ENCODE results near the gene PEMT. TPM values are rescaled to one million over a fixed set of nuclear protein-coding genes. Genes with fewer than 3 reads are reported as not detected.
A peak's percentile ranks its signal among the peaks of the same experiment; 100 is the strongest.

Gene PEMT
- total RNA-seq, 1 experiment from 2014 or later, result 53.1 TPM

- Mint-ChIP-seq H3K27ac (peak overlapping the region; percentile 79), H3K9me3 (no peaks in the 10 kb centered on the region), H3K4me1 (peaks cover 5% of the 10 kb centered on the region; the same call in 1 of the 2 replicates), H3K36me3 (no peaks in the 10 kb centered on the region), H3K27me3 (ENCODE audit: low read depth) (no peaks in the 10 kb centered on the region), H3K4me3 (no peak overlapping the region)
- ChIA-PET POLR2A (no interaction called here), CTCF (no interaction called here)
- TF ChIP-seq ZNF232 (CRISPR knock-in tag; IDR thresholded peaks at IDR 0.05) (no peak), ATF1 (CRISPR knock-in tag; IDR thresholded peaks at IDR 0.05) (no peak), E2F1 (CRISPR knock-in tag; IDR thresholded peaks at IDR 0.05) (no peak), CDX4 (CRISPR knock-in tag; IDR thresholded peaks at IDR 0.05; ENCODE audit: borderline replicate concordance) (no peak), JUN (CRISPR knock-in tag; IDR thresholded peaks at IDR 0.05) (no peak), SOX15 (CRISPR knock-in tag; IDR thresholded peaks at IDR 0.05) (no peak), ERG (CRISPR knock-in tag; IDR thresholded peaks at IDR 0.05) (no peak), GABPB1 (CRISPR knock-in tag; IDR thresholded peaks at IDR 0.05) (no peak), ZNF423 (CRISPR knock-in tag; IDR thresholded peaks at IDR 0.05) (no peak), ZNF512 (CRISPR knock-in tag; IDR thresholded peaks at IDR 0.05; ENCODE audit: borderline replicate concordance) (no peak), IRF2 (CRISPR knock-in tag; IDR thresholded peaks at IDR 0.05; ENCODE audit: borderline replicate concordance, low read depth) (no peak), NR3C1 (CRISPR knock-in tag; conservative IDR thresholded peaks at IDR 0.05; ENCODE audit: low read depth) (no peak), CREM (CRISPR knock-in tag; IDR thresholded peaks at IDR 0.05) (no peak), HMGA2 (CRISPR knock-in tag; IDR thresholded peaks at IDR 0.05) (no peak)
- TF ChIP-seq, protein P1, sequence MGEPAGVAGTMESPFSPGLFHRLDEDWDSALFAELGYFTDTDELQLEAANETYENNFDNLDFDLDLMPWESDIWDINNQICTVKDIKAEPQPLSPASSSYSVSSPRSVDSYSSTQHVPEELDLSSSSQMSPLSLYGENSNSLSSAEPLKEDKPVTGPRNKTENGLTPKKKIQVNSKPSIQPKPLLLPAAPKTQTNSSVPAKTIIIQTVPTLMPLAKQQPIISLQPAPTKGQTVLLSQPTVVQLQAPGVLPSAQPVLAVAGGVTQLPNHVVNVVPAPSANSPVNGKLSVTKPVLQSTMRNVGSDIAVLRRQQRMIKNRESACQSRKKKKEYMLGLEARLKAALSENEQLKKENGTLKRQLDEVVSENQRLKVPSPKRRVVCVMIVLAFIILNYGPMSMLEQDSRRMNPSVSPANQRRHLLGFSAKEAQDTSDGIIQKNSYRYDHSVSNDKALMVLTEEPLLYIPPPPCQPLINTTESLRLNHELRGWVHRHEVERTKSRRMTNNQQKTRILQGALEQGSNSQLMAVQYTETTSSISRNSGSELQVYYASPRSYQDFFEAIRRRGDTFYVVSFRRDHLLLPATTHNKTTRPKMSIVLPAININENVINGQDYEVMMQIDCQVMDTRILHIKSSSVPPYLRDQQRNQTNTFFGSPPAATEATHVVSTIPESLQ (CRISPR knock-in tag; IDR thresholded peaks at IDR 0.05), result no peak
- TF ChIP-seq, protein P2, sequence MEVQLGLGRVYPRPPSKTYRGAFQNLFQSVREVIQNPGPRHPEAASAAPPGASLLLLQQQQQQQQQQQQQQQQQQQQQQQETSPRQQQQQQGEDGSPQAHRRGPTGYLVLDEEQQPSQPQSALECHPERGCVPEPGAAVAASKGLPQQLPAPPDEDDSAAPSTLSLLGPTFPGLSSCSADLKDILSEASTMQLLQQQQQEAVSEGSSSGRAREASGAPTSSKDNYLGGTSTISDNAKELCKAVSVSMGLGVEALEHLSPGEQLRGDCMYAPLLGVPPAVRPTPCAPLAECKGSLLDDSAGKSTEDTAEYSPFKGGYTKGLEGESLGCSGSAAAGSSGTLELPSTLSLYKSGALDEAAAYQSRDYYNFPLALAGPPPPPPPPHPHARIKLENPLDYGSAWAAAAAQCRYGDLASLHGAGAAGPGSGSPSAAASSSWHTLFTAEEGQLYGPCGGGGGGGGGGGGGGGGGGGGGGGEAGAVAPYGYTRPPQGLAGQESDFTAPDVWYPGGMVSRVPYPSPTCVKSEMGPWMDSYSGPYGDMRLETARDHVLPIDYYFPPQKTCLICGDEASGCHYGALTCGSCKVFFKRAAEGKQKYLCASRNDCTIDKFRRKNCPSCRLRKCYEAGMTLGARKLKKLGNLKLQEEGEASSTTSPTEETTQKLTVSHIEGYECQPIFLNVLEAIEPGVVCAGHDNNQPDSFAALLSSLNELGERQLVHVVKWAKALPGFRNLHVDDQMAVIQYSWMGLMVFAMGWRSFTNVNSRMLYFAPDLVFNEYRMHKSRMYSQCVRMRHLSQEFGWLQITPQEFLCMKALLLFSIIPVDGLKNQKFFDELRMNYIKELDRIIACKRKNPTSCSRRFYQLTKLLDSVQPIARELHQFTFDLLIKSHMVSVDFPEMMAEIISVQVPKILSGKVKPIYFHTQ (CRISPR knock-in tag; IDR thresholded peaks at IDR 0.05), result no peak
- TF ChIP-seq, protein P3, sequence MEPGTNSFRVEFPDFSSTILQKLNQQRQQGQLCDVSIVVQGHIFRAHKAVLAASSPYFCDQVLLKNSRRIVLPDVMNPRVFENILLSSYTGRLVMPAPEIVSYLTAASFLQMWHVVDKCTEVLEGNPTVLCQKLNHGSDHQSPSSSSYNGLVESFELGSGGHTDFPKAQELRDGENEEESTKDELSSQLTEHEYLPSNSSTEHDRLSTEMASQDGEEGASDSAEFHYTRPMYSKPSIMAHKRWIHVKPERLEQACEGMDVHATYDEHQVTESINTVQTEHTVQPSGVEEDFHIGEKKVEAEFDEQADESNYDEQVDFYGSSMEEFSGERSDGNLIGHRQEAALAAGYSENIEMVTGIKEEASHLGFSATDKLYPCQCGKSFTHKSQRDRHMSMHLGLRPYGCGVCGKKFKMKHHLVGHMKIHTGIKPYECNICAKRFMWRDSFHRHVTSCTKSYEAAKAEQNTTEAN (CRISPR knock-in tag; IDR thresholded peaks at IDR 0.05), result no peak
- TF ChIP-seq, protein P4, sequence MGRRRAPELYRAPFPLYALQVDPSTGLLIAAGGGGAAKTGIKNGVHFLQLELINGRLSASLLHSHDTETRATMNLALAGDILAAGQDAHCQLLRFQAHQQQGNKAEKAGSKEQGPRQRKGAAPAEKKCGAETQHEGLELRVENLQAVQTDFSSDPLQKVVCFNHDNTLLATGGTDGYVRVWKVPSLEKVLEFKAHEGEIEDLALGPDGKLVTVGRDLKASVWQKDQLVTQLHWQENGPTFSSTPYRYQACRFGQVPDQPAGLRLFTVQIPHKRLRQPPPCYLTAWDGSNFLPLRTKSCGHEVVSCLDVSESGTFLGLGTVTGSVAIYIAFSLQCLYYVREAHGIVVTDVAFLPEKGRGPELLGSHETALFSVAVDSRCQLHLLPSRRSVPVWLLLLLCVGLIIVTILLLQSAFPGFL (CRISPR knock-in tag; IDR thresholded peaks at IDR 0.05; ENCODE audit: borderline replicate concordance), result no peak
- TF ChIP-seq, protein P5, sequence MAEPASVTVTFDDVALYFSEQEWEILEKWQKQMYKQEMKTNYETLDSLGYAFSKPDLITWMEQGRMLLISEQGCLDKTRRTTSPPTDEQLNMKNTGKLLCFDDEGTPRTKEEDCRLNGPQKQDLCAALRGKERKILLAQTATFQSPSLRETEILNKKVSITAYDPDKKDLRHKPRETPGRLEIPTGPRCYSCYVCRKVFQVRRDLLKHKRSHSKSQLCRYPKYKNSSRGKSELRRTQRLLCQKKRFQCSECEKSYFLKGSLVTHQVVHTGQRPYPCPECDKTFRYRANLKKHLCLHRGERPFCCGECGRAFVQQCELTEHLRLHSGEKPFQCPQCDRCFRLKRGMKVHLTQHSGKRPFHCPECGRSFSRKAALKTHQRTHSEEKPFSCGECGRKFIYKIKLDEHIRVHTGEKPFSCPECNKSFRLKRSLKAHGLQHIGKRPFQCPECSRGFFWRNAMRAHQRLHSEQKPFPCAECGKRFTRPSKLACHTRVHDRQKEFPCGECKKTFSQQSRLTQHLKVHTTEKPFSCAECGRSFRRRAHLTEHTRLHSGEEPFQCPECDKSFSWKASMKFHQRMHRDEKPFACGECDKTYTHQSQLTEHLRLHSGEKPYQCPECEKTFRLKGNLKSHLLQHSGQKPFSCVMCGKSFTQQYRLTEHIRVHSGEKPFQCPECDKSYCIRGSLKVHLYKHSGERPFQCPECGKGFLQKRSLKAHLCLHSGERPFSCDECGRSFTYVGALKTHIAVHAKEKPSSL (CRISPR knock-in tag; conservative IDR thresholded peaks at IDR 0.05), result no peak
- DNase-seq (ENCODE audit: low spot score), result no peak
- ATAC-seq, result no peak
Observed at GRCh38 chr17:17545984-17546383, 45.5 kb downstream of the PEMT start.

Data from WTC11 (cell line).